IMR-90 (cell line): ENCODE measurements around the gene PRRC2B.

Experiments
- CTCF ChIP-seq: conservative IDR thresholded peaks from 2 replicates; pipeline ENCODE4 v1.5.1; 2012; ENCODE audit warnings: mild to moderate bottlenecking, low read depth, low read length, improper control_type of control experiment
- POLR2A ChIP-seq: IDR thresholded peaks from 2 replicates; pipeline ENCODE4 v1.6.1; 2012; ENCODE audit warnings: mild to moderate bottlenecking, low read depth, low read length
- RAD21 ChIP-seq: IDR thresholded peaks from 2 replicates; pipeline ENCODE4 v1.6.1; 2012; ENCODE audit warnings: low read length, improper control_type of control experiment

DNA sequence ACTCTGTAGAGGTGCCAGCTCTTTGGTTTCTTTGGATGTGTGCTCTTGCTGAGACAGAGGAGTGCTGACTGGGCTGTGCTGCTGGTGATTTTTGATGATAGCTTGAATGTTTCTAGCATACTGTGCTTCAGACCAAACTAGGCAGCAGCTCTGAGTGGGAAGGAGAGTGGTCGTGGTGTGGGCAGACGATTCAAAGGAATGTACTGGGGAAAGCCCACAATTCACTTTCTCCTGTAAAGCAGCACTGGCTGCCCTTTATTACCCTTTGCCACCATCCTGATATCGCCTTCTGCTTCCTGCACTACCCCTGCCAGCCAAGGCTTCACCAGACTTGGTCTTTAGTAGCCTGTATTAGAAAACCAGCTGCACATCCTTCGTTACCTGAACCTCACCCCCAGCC is 45.3 kb downstream of the PRRC2B start:
- TF ChIP-seq RAD21: no peak
- TF ChIP-seq CTCF: no peak
- no peak for TF ChIP-seq POLR2A
